ENCODE measurements around the gene RGS11.

- TF ChIP-seq CTCF (IDR thresholded peaks at IDR 0.05) (no peak), POLR2A (IDR thresholded peaks at IDR 0.05) (no peak)
These were observed 21.3 kb downstream of the RGS11 start for GRCh38 chr16:254461-254860.

Data from heart left ventricle (tissue), 13 donors.